Limb (tissue), 2 donors: ENCODE results near the gene KASH5.
"Not testable (repeated sequence)": the region's sequence is repeated elsewhere in the genome, so short reads cannot be mapped to it uniquely, and the experiment has no call there.

Experiments used
- DNase-seq, 2 donors: peaks; one replicate each; pipeline ENCODE4 v3.0.0-alpha.2; 2016; ENCODE audit errors: extremely low spot score in 2 of 2

KASH5 gene

GRCh38 chr19:49361438-49362047 is 26.5 kb upstream of the KASH5 start:
- DNase-seq, result peak; percentile 88 to 94

- peak; percentile 71 to 91 for DNase-seq
Measured at GRCh38 chr19:49362048-49362928, 25.8 kb upstream of the KASH5 start, which contains the start of gene TEAD2. Gene TEAD2, minus strand, starts transcription at chr19:49362416. Its CDS starts 2,341 bp downstream, at chr19:49360075.

GRCh38 chr19:49362929-49363267 is 25.2 kb upstream of the KASH5 start:
- peak; percentile 19 to 76 for DNase-seq

- DNase-seq, result peak; percentile 90 to 97
Measured at GRCh38 chr19:49363268-49364082, 24.6 kb upstream of the KASH5 start, which contains the start of gene DKKL1. Gene DKKL1, plus strand, starts transcription at chr19:49363877. Its CDS starts 122 bp downstream, at chr19:49363999.

DNA sequence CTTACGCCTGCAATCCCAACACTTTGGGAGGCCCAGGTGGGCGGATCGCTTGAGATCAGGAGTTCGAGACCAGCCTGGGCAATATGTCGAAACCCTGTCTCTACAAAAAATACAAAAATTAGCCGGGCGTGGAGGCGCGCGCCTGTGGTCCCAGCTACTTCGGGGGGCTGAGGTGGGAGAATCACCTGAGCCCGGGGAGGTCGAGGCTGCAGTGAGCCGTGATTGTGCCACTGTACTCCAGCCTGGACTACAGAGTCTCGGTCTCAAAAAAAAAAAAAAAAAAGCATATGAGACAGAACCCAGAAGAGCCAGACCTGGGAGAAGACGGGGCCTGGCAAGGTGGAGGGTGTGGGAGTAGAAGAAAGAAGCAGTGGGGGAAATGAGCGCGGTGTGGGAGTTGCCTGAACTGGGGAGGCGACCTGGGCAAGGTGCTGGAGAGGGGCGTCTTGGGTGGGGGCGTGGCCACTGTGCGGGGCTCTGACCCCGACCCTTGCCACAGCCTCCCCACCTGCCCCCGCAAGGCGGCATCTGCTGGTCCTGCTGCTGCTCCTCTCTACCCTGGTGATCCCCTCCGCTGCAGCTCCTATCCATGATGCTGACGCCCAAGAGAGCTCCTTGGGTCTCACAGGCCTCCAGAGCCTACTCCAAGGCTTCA is 23.8 kb upstream of the KASH5 start:
- DNase-seq, result peak in 1 of 2 donors; percentile 40

DNA sequence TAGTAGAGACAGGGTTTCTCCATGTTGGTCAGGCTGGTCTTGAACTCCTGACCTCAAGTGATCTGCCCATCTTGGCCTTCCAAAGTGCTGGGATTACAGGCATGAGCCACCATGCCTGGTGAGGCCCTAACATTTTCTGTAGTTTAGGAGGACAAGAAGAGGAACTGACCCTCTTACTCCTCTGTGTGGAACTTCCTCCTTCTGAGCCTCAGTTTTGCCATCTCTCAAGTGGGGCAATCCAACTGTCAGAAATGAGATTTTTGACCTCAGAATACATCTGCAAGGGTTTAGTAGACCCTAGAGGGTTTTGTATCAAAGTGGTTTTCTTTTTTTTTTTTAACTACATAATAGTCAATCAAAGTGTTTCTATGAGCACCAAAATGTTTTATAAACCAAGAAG is 21.9 kb upstream of the KASH5 start:
- no peak for DNase-seq

GRCh38 chr19:49368711-49369358 is 19.2 kb upstream of the KASH5 start:
- no peak for DNase-seq

GRCh38 chr19:49371184-49371583 is 16.9 kb upstream of the KASH5 start:
- no peak for DNase-seq

- DNase-seq, result not testable (repeated sequence)
Measured at GRCh38 chr19:49373174-49373573, 14.9 kb upstream of the KASH5 start.

DNA sequence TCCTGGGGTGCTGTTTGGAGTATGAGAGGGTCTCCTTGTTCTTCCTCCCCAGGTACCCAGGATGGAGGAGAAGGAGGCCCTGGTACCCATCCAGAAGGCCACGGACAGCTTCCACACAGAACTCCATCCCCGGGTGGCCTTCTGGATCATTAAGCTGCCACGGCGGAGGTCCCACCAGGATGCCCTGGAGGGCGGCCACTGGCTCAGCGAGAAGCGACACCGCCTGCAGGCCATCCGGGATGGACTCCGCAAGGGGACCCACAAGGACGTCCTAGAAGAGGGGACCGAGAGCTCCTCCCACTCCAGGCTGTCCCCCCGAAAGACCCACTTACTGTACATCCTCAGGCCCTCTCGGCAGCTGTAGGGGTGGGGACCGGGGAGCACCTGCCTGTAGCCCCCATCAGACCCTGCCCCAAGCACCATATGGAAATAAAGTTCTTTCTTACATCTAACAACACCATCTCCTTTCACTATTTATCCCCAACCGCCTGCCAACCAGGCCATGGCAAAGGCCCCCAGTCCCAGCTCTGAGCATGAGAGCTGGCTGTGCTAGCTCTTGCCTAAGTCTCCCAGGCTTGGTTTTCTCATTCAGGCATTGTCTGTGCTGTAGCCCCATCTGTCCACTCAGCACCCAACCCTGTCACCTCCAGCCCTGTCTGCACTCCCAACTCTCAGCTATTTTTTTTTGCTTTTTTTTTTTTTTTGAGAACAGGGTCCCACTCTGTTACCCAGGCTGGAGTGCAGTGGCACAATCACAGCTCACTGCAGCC is 13.2 kb upstream of the KASH5 start:
- no peak for DNase-seq

GRCh38 chr19:49378512-49378911 is 9.5 kb upstream of the KASH5 start:
- DNase-seq, result no peak

DNA sequence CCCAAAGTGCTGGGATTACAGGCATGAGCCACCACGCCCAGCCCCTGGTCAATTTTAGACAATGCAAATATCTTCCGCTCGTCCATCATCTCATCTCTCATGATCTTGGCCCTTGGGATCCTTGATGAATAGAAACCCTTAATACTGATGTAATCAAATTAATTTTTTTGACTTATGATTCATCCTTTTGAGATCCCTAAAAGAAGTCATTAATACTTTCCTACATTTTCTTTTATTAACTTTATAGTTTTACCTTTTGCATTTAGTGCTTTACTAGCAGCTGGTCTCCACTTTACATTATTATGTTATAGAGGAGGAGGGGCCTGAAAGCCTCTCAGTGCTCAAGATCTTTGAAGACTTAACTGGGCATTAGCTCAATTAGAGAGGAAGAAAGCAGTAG is 7.7 kb upstream of the KASH5 start:
- DNase-seq, result no peak

- no peak for DNase-seq
Measured at GRCh38 chr19:49382639-49383038, 5.4 kb upstream of the KASH5 start.

- no peak for DNase-seq
Measured at GRCh38 chr19:49383599-49383998, 4.5 kb upstream of the KASH5 start.

GRCh38 chr19:49389406-49389805 is 1.4 kb downstream of the KASH5 start:
- DNase-seq, result no peak

DNA sequence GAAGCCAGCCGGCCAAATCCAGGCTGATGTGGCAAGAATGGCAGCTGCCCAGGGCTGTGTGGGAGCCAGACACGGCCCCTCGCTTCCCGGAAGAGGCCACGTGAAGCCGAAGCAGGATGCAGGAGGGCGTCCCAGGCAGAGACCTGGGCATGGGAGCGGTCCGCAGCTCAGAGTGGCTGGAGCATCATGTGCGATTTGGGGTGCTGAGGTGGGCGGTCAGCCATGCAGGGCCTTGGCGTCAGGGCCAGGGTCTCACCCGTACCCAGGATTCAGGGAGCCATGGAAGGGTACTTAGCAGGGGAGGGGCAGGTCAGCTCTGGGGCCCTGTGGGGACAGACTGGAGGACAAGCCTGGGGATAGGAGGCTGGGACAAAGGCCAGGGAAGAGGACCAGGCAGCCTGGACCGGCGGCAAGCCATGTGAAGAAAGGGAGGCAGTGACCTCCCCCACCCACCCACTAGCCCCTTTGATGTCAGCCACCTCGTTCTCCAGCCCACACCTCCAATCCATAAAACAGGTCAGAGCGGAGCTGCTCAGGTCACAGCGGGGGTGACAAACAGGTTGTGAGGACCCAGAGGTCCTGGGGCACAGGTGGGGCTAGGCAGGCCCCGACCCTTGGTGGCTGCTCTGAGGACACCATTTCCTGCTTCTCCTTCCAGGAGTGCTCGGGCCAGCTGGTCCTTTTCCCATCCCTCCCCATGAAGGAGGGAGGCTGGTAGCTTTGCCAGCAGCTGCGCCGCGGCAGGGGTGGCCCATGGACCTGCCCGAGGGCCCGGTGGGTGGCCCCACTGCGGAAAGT is 2.3 kb downstream of the KASH5 start:
- no peak for DNase-seq

DNA sequence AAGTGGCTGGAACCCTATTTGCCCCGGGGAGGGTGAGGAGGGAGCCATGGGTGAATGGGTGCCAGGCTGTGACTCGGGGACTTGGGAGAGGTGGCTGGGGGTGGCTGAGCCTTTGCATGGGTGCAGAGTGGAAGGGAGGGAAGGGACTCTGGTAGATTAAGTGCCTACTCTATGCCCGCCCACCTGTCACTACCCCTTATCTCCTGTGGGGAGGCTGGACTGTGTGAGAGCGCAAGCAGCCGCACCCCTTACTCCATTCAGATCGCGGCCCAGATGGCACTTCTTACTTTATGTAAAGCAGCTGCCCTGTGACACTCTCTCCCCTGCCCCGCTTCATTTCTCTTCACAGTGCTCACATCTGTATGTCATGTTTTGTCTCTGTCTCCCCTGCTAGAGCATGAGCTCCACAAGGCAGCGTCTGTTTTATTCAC is 2.9 kb downstream of the KASH5 start:
- DNase-seq, result no peak

DNA sequence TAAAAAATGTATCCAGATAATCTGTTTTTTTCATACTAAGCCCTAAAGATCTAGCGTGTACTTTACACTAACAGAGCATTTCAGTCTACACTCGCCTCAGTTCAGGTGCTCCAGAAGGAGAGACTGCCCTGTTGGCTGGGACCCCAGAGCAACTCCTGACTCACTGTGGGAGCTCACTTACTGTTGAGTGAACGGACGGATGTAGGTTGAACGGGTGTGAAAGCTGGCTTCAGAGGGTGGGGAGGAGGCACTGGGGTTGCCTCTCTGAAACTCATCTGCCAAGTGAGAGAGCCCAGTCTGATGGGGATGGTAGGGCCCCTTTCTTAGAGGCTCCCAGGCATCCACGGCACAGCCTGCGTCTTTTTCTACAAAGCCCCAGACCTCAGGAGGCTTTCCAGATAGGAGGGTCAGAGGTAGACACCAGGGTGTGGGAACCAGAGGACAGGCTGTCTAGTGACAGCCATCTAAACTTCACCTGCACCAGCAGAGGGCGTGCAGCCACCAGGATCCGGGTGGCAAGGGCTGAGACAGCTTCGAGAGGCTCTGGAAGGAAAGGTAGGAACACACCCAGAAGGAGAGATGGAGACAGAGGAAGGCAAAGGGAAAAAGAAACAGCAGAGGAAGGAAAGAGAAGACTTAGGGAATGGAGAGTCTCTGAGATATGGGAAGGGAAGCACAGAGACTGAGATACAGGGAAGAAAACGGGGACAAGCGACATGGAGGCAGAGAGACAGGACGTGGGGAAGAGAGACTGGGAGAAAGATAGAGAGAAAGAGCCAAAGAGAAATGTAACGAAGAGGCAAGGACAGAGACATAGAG is 3.7 kb downstream of the KASH5 start:
- peak; percentile 81 to 83 for DNase-seq
